Tibial nerve (tissue), 4 donors: Measurements from ENCODE around the gene PAQR4. TPM values are rescaled to one million over a fixed set of nuclear protein-coding genes. Genes with fewer than 3 reads are reported as not detected.

Source experiments
- DNase-seq, 2 donors: peaks; one replicate each; pipeline ENCODE4 v3.0.0-alpha.2; 2019; ENCODE audit warnings: low spot score in 2 of 2
- H3K27ac ChIP-seq, 4 donors: fragments of 200-600 bp; sonication (generic) in 3 of 4; one replicate each; pipeline ENCODE4 v1.5.1; 2017 to 2019; ENCODE audit warnings: mild to moderate bottlenecking in 1 of 4
- H3K27me3 ChIP-seq, 2 donors: fragments of 200-600 bp; sonication (generic) in 1 of 2; one replicate each; pipeline versions ENCODE4 v1.5.1 to v1.6.0; 2017 to 2019
- H3K36me3 ChIP-seq, 3 donors: fragments of 200-600 bp; sonication (generic); one replicate each; pipeline ENCODE4 v1.5.1; 2018 to 2019
- H3K4me1 ChIP-seq, 4 donors: fragments of 200-600 bp; sonication (generic) in 3 of 4; one replicate each; pipeline ENCODE4 v1.5.1; 2017 to 2019
- H3K4me3 ChIP-seq, 4 donors: fragments of 200-600 bp; sonication (generic) in 3 of 4; one replicate each; pipeline ENCODE4 v1.5.1; 2017 to 2019; ENCODE audit warnings: mild to moderate bottlenecking in 1 of 4, moderate library complexity in 1 of 4
- H3K9me3 ChIP-seq, 4 donors: fragments of 200-600 bp; sonication (generic) in 3 of 4; one replicate each; pipeline ENCODE4 v1.5.1; 2017 to 2019
- EP300 ChIP-seq, 2 donors: sonication (generic); formaldehyde crosslinking; IDR thresholded peaks; one replicate each; pipeline ENCODE4 v1.6.1; 2017; ENCODE audit warnings: antibody characterized with exemption in 2 of 2, mild to moderate bottlenecking in 1 of 2
- POLR2A ChIP-seq, 2 donors: fragments of 450-650 bp; IDR thresholded peaks; one replicate each; pipeline ENCODE4 v1.6.1; 2017; ENCODE audit warnings: antibody characterized with exemption in 2 of 2, mild to moderate bottlenecking in 2 of 2, moderate library complexity in 2 of 2
- WGBS, 2 donors: methylation state at CpG; one replicate each; pipeline ENCODE4 v1.1.5; 2018; 5-methylcytosine and 5-hydroxymethylcytosine counted together
- total RNA-seq, 4 donors: library from RNA; depleted of rRNA; stranded (reverse); fragments of >200 nt; gene quantifications; one replicate each; pipeline ENCODE4 v1.1.0, GENCODE V29; 2016
- TF ChIP-seq, protein P1 (sequence below), 5 experiments: fragments of 200-600 bp in 3 of 5; fragments of 450-650 bp in 2 of 5; sonication (generic) in 3 of 5; IDR thresholded peaks; one replicate each; pipeline ENCODE4 v1.5.1; 2016 to 2019; ENCODE audit warnings: antibody characterized with exemption in 5 of 5, mild to moderate bottlenecking in 3 of 5, moderate library complexity in 2 of 5

PAQR4 gene
- total RNA-seq, 4 donors from 2014 or later = 5.1 to 15.0 (median 7.9) TPM

DNA sequence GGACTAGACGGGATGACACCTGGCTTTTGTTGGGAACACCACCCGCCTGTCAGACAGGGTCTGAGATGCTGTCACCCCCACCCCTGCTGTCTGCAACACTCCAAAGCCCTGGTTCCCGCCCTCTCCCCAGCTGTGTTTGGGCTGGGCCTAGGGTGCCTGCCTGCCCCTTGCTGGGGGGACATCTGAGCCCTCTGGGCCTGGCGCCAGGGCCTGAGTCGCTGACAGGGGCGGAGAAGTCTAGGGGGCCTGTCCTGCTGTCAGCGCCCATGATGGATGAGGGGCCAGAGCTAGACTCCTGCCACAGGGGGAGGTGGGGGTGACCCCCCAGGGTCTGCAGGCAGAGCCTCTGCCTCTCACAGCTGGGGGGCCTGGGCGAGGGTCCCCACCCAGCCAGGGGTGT, 18.7 kb downstream of the PAQR4 start:
- WGBS, 2 donors = 65 to 77% methylated on average over 6 of the region's 8 CpGs
- Histone ChIP-seq H3K36me3 (no peaks in the 10 kb centered on the region), H3K4me1 (peaks cover 0 to 31% (median 5%) of the 10 kb centered on the region in 4 donors), H3K27me3 (peaks cover 0 to 30% of the 10 kb centered on the region in 2 donors), H3K4me3 (no peak overlapping the region), H3K27ac (no peak overlapping the region), H3K9me3 (no peaks in the 10 kb centered on the region)
- no peak for DNase-seq
- TF ChIP-seq EP300 (IDR thresholded peaks at IDR 0.05) = no peak
- no peak for TF ChIP-seq POLR2A (IDR thresholded peaks at IDR 0.05)
- TF ChIP-seq, protein P1, sequence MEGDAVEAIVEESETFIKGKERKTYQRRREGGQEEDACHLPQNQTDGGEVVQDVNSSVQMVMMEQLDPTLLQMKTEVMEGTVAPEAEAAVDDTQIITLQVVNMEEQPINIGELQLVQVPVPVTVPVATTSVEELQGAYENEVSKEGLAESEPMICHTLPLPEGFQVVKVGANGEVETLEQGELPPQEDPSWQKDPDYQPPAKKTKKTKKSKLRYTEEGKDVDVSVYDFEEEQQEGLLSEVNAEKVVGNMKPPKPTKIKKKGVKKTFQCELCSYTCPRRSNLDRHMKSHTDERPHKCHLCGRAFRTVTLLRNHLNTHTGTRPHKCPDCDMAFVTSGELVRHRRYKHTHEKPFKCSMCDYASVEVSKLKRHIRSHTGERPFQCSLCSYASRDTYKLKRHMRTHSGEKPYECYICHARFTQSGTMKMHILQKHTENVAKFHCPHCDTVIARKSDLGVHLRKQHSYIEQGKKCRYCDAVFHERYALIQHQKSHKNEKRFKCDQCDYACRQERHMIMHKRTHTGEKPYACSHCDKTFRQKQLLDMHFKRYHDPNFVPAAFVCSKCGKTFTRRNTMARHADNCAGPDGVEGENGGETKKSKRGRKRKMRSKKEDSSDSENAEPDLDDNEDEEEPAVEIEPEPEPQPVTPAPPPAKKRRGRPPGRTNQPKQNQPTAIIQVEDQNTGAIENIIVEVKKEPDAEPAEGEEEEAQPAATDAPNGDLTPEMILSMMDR (IDR thresholded peaks at IDR 0.05) = no peak

DNA sequence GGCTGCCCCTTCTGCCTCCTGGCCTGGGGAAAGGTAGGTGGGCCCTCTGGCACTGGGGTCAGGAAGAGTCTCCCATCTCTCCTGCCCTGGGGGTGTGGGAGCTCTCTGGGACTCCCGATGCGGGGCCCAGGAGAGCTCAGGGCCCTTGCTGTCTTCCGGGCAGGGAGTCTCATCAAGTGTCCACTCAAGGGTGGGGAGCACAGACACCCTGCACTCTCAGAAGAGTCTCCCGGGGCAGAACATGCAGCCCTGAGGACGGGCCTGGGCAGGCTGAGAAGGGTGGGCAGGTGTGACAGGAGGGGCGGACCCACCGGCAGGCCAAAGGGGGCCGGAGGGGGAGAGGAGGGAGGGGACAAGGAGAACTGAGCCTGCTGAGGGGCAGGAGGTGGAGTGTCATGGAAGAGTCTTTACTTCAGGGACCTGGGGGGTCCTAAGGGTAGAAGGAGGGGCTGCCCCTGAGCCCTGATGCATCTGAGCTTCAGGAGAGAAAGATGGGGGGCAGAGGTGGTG, 19.5 kb downstream of the PAQR4 start:
- no peak for DNase-seq
- Histone ChIP-seq H3K9me3 (no peaks in the 10 kb centered on the region), H3K27ac (no peak overlapping the region), H3K4me1 (peaks cover 0 to 23% (median 2%) of the 10 kb centered on the region in 4 donors), H3K36me3 (no peaks in the 10 kb centered on the region), H3K4me3 (no peak overlapping the region), H3K27me3 (peaks cover 0 to 30% of the 10 kb centered on the region in 2 donors)
- TF ChIP-seq, protein P1 (IDR thresholded peaks at IDR 0.05) = no peak
- TF ChIP-seq POLR2A (IDR thresholded peaks at IDR 0.05) (no peak), EP300 (IDR thresholded peaks at IDR 0.05) (no peak)
- 59 to 67% methylated on average over 7 to 8 of the region's 8 CpGs for WGBS, 2 donors

DNA sequence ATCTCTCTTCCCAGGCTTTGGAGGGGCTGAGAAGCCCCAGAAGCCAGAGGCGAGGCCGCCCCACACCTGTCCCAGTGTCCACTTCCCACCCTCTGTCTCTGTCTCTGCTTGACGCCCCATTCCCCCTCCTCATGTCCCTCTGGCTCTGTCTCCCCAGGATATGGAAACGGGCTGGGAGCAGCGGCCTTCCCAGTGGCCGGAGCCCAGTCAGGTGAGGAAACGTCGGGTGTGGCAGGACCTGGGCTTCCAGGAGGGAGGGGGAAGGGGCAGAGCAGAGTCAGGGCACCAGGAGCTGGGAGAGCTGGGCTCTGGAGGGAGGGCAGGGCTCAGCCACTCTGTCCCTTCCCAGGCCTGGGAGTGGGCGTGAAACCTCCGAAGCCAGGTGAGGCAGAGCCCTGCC, 21.7 kb downstream of the PAQR4 start:
- WGBS, 2 donors = 55% methylated on average over 5 to 7 of the region's 10 CpGs
- DNase-seq = no peak

DNA sequence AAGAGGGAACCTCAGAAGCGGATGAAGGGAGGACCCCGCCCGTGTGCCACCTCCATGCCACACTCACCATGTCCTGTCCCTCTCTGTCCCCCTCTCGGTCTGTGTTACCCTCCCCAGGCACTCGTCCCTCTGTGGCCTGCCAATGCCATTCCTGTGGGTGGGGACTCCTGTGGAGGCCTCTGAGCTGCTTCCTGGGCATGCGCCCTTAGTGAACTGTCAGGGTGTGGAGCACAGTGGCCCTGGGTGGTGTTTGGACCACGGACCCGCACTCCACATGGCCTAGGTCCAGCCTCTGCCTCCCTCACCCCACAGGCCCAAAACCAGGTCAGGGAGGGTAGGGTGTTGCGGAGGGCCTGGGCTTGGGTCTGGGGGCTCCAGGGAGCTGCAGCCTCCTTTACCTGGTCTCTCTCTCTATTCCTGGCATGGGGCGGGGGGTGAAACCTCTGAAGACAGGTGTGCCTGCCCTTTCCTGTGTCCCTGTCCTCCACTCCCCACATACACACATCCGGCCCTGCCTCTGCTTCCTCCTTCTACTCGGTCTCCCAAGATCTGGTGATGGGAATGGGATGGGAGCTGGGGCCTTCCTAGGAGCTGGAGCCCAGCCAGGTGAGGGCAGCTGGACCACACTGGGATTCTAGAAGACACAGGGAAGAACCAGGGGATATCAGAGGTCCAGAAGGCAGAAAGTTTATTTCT, 22.6 kb downstream of the PAQR4 start:
- no peaks in the 10 kb centered on the region for H3K4me1 ChIP-seq
- H3K4me3 ChIP-seq = no peak overlapping the region
- WGBS, 2 donors = 83 to 84% methylated on average over 8 to 9 of the region's 12 CpGs
- no peaks in the 10 kb centered on the region for H3K36me3 ChIP-seq
- H3K27ac ChIP-seq = no peak overlapping the region
- TF ChIP-seq, protein P1 (IDR thresholded peaks at IDR 0.05) = no peak
- peaks cover 0 to 39% of the 10 kb centered on the region in 2 donors for H3K27me3 ChIP-seq
- H3K9me3 ChIP-seq = no peaks in the 10 kb centered on the region
- DNase-seq = no peak

More for the DNA sequence above, 21.7 kb downstream of the PAQR4 start:
- no peak overlapping the region for H3K4me3 ChIP-seq
- peaks cover 0 to 33% of the 10 kb centered on the region in 2 donors for H3K27me3 ChIP-seq
- H3K36me3 ChIP-seq = no peaks in the 10 kb centered on the region
- TF ChIP-seq POLR2A (IDR thresholded peaks at IDR 0.05) (no peak), EP300 (IDR thresholded peaks at IDR 0.05) (no peak)
- TF ChIP-seq, protein P1 (IDR thresholded peaks at IDR 0.05) = no peak
- no peak overlapping the region for H3K27ac ChIP-seq
- H3K9me3 ChIP-seq = no peaks in the 10 kb centered on the region
- H3K4me1 ChIP-seq = peaks cover 0 to 7% (median 0%) of the 10 kb centered on the region in 4 donors

DNA sequence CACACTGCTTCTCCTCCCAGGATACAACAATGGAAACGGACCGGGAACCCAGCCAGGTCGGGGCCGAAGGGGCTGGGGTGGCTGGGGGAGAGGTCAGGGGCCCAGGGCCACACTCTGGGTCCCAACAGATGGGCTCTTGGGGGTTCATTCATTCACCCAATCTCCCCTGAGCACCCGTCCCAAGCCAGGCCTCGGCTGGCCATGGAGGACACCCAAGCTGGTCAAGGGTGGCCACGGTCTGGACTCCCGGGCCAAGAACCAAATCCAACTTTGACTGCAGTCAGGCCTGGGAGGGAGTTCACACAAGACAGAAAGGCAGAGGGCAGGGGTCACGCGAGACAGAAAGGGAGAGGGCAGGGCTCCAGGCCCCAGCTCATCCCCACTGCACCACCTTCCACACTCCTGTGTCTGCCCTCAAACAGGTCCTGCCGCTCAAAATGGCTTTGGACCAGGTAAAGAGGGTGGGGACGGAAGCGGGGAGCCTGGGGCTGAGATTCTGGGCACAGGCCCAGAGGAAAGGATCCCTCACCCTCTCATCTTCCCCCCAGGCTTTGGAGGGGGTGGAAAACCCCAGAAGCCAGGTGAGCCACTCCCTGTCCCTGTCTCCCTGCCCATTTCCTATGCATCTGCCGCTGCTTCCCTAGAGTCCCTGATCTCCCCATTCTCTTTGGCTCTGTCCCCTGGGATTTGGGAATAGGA, 23.4 kb downstream of the PAQR4 start:
- H3K4me1 ChIP-seq = no peaks in the 10 kb centered on the region
- DNase-seq = no peak
- TF ChIP-seq EP300 (IDR thresholded peaks at IDR 0.05) (no peak), POLR2A (IDR thresholded peaks at IDR 0.05) (no peak)
- TF ChIP-seq, protein P1 (IDR thresholded peaks at IDR 0.05) = no peak
- 75 to 79% methylated on average over 11 to 12 of the region's 14 CpGs for WGBS, 2 donors
- H3K9me3 ChIP-seq = no peaks in the 10 kb centered on the region
- no peak overlapping the region for H3K4me3 ChIP-seq
- H3K27ac ChIP-seq = no peak overlapping the region
- peaks cover 0 to 42% of the 10 kb centered on the region in 2 donors for H3K27me3 ChIP-seq
- no peaks in the 10 kb centered on the region for H3K36me3 ChIP-seq
